ENCODE results near the gene JOSD1.

DNA sequence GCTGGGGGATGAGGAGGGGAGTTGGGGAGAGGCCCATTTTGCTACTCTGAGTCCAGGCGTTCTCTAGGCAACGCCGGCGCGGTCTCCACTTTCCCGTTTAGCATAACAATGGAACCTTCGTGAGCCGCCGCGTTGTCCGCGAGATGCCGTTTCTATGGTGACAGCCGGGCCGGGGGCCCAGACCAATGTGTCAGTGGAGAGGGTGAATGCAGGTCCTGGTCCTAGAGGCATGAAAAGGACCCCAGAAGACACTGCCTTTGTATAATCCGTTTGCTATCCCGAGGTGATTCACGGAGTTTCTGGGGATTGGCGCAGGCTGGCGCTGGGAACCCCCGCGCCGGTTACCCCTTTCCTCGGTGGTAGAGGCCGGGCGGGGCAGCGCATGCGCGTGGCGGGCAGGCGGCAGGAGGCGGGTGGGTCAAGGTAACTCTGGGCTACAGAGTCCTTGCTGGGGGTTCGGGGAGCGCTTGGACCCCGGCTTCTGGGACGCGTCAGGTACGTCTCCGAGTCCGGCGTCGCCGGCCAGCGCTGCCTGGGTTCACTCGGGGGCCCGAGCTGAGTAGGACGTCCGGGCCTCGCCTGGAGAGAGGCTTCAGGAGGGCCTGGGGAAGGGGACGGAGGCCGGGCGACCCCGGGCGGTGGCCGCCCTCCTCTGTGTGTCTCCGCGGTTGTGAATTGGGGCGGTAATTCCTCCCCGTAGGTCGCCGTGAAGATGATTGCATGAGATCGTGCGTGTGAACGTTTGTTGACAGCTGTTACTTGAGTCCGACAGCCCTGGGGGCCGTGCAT lies 44.3 kb downstream of the JOSD1 start, which contains the start of the genes CBY1 and FAM227A:
- TF ChIP-seq, protein P1, sequence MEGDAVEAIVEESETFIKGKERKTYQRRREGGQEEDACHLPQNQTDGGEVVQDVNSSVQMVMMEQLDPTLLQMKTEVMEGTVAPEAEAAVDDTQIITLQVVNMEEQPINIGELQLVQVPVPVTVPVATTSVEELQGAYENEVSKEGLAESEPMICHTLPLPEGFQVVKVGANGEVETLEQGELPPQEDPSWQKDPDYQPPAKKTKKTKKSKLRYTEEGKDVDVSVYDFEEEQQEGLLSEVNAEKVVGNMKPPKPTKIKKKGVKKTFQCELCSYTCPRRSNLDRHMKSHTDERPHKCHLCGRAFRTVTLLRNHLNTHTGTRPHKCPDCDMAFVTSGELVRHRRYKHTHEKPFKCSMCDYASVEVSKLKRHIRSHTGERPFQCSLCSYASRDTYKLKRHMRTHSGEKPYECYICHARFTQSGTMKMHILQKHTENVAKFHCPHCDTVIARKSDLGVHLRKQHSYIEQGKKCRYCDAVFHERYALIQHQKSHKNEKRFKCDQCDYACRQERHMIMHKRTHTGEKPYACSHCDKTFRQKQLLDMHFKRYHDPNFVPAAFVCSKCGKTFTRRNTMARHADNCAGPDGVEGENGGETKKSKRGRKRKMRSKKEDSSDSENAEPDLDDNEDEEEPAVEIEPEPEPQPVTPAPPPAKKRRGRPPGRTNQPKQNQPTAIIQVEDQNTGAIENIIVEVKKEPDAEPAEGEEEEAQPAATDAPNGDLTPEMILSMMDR (IDR thresholded peaks at IDR 0.05), result peak in 1 of 3 donors; percentile 23
- TF ChIP-seq POLR2A (IDR thresholded peaks at IDR 0.05), result peak; percentile 64

Measured in breast epithelium (tissue), 3 donors.